HG03521 (cell line): ENCODE measurements around the gene ROR2.

Experiments
- ATAC-seq: cut with Tn5 transposase; IDR thresholded peaks from one replicate; pipeline ENCODE4 v1.9.1; 2021; ENCODE audit warnings: mild to moderate bottlenecking, moderate library complexity; ENCODE audit not compliant: unreplicated experiment

The ROR2 gene

GRCh38 chr9:91948597-91949391, 1.2 kb downstream of the ROR2 start:
- no peak for ATAC-seq

GRCh38 chr9:91948101-91948596, 1.9 kb downstream of the ROR2 start:
- no peak for ATAC-seq

- ATAC-seq, result no peak
These were observed 3.2 kb downstream of the ROR2 start for GRCh38 chr9:91946653-91947488.

- no peak for ATAC-seq
These were observed 3.8 kb downstream of the ROR2 start for GRCh38 chr9:91946196-91946595.

- no peak for ATAC-seq
These were observed 4.5 kb downstream of the ROR2 start for GRCh38 chr9:91945277-91946085.

- no peak for ATAC-seq
These were observed 5.3 kb downstream of the ROR2 start for GRCh38 chr9:91944711-91945110.

- no peak for ATAC-seq
These were observed 6.3 kb downstream of the ROR2 start for GRCh38 chr9:91943478-91944470.

GRCh38 chr9:91942201-91942600, 7.8 kb downstream of the ROR2 start:
- no peak for ATAC-seq

GRCh38 chr9:91939978-91940377, 10.1 kb downstream of the ROR2 start:
- no peak for ATAC-seq

GRCh38 chr9:91937727-91938126, 12.3 kb downstream of the ROR2 start:
- no peak for ATAC-seq

GRCh38 chr9:91937056-91937455, 13.0 kb downstream of the ROR2 start:
- no peak for ATAC-seq

- no peak for ATAC-seq
These were observed 14.1 kb downstream of the ROR2 start for GRCh38 chr9:91935805-91936514.

- ATAC-seq, result no peak
These were observed 14.8 kb downstream of the ROR2 start for GRCh38 chr9:91935066-91935749.

- ATAC-seq, result no peak
These were observed 15.4 kb downstream of the ROR2 start for GRCh38 chr9:91934654-91935053.

GRCh38 chr9:91933556-91934352, 16.3 kb downstream of the ROR2 start:
- no peak for ATAC-seq

- ATAC-seq, result no peak
These were observed 19.6 kb downstream of the ROR2 start for GRCh38 chr9:91930475-91930874.

GRCh38 chr9:91929331-91929730, 20.7 kb downstream of the ROR2 start:
- no peak for ATAC-seq
